GM12874 (cell line): Measurements from ENCODE around the gene ACOT6.

Experiments used
- TF ChIP-seq, protein P1 (sequence below): IDR thresholded peaks from 2 replicates; pipeline ENCODE4 v1.5.1; 2011; ENCODE audit warnings: low read depth, mild to moderate bottlenecking, control low read depth, low read length, moderate library complexity; ENCODE audit not compliant: insufficient read depth

The ACOT6 gene

DNA sequence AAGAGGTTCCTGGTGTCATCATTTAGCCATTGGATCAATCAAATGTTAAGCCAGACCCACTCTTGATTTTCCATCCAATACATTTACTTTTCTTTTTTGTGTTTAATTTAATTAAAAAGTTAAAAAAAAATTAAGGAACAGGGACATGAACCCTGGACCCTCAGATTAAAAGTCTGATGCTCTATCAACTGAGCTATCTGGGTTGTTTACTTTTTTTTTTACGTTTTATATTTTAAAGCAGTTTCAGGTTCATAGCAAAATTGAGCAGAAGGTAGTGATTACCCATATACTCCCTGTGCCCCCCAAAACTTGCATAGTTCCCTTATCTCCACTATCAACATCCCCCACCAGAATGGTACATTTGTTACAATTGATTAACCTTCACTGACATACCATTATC is 23.6 kb upstream of the ACOT6 start:
- TF ChIP-seq, protein P1, sequence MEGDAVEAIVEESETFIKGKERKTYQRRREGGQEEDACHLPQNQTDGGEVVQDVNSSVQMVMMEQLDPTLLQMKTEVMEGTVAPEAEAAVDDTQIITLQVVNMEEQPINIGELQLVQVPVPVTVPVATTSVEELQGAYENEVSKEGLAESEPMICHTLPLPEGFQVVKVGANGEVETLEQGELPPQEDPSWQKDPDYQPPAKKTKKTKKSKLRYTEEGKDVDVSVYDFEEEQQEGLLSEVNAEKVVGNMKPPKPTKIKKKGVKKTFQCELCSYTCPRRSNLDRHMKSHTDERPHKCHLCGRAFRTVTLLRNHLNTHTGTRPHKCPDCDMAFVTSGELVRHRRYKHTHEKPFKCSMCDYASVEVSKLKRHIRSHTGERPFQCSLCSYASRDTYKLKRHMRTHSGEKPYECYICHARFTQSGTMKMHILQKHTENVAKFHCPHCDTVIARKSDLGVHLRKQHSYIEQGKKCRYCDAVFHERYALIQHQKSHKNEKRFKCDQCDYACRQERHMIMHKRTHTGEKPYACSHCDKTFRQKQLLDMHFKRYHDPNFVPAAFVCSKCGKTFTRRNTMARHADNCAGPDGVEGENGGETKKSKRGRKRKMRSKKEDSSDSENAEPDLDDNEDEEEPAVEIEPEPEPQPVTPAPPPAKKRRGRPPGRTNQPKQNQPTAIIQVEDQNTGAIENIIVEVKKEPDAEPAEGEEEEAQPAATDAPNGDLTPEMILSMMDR, result no peak

DNA sequence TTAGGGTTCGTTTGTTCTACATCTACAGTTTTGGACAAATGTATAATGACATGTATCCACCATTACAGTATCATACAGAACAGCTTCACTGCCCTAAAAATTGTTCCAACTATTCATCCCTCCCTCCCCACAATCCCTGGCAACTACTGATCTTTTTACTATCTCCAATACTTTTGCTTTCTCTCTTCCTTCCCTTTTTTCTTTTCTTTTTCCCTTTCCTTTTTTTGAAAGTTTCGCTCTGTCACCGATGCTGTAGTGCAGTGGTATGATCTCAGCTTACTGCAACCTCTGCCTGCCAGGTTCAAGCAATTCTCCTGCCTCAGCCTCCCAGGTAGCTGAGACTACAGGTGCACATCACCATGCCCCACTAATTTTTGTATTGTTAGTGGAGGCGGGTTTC is 23.2 kb upstream of the ACOT6 start:
- TF ChIP-seq, protein P1, result no peak

DNA sequence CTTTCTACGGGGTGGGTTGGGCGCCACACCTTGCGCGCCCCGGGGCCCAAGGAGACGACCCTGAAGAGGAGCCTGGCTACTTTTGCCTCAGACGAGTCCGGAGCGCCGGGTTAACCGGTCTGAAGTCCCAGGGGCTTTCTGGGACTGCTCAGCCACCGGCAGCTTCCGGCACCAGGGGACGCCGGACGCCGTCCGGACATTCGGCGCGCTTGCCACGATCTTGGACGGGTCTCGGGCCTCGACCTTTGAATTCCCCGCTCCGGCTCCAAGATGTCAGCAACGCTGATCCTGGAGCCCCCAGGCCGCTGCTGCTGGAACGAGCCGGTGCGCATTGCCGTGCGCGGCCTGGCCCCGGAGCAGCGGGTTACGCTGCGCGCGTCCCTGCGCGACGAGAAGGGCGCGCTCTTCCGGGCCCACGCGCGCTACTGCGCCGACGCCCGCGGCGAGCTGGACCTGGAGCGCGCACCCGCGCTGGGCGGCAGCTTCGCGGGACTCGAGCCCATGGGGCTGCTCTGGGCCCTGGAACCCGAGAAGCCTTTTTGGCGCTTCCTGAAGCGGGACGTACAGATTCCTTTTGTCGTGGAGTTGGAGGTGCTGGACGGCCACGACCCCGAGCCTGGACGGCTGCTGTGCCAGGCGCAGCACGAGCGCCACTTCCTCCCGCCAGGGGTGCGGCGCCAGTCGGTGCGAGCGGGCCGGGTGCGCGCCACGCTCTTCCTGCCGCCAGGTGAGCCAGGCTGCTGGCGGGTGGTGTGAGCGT is 20.4 kb upstream of the ACOT6 start, which contains the start of gene ACOT4:
ACOT4 (plus strand) TSS at position 184 of the 760 bp plus-strand sequence; CDS start at position 271, 87 bp downstream.
- TF ChIP-seq, protein P1, result no peak

DNA sequence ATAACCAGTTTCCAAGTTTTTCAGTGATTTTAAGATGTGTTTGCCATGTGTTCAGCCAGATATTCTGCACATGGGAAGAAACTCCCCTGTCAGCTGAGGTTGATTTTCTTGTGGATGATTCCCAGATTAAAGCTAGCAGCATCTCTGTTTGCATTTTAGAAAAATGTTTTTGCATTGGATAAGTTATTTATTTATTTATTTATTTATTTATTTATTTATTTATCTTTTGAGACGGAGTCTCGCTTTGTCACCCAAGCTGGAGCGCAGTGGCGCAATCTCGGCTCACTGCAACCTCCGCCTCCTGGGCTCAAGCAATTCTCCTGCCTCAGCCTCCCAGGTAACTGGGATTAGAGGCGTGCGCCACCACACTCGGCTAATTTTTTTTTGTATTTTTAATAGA is 17.8 kb upstream of the ACOT6 start:
- TF ChIP-seq, protein P1, result no peak

DNA sequence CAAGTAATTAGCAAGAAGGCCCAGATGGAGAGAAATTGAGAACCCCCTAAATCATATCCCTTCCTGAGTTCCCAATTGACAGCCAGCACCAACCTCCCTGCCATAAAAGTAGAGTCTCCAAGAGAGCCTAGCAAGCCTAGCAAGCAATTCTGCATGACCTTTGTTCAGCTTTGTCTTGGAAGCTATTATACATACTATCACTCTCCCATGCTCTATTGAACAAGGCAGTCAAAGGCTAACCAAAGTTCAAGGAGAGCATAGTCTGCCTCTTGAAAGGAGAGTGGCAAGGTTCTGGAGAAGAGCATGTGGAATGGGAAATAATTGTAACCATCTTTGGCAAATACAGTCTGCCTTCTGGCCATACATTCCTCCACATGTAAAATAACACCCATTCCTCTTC is 12.8 kb upstream of the ACOT6 start:
- TF ChIP-seq, protein P1, result no peak

DNA sequence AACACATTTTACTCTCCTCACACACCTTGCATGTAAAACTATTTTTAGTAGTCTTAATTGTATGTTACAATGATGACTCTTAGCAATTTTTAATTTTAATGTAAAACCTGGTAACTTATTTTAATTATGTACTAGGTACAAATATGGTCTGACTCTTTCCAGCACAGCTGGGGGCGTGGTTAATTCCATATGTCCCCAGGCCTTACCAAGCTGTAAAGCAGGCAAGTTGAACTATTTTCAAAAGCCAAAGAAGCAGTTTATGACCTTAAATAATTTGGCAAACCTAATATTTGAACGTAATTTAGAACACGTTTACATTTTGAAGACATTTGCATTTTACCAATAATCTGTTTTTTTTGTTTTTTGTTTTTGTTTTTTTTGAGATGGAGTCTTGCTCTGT is 9.3 kb upstream of the ACOT6 start:
- TF ChIP-seq, protein P1, result no peak

DNA sequence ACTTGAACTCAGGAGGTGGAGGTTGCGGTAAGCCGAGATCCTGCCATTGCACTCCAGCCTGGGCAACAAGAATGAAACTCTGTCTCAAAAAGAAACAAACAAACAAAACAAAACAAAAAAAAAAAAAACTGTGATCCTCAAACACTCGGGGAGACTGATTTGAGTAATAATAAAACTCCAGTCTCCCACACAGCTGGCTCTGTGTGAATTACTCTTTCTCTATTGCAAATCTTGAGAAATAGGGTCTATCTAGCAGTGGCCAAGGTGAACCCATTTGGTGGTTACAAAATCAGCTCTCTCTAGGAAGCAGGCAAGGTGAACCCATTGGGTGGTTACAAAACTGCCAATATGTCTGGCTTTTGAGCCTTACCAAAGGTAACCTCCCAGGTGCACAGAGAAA is 6.0 kb upstream of the ACOT6 start:
- TF ChIP-seq, protein P1, result no peak
